Measurements from ENCODE around the gene RPTOR.

The RPTOR gene

DNA sequence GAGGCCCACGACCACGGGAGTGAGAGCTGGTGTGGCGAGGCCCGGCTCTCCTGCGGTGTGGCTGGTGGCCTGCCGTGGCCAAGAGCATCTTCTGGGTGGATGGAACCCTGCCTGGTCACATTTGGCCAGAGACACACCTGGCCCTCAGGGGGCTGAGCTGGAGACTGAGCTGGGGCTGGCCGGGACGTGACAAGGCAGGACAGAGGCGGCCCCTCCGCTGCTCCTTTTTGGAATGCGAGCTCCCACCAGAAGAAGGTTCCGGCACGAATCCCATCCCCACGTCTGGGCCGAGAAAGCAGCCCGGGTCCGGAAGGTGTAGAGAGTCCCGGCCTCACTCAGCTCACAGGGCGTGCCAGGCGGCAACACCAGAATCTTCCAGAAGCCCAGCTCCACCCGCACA is 421.0 kb downstream of the RPTOR start:
- Histone ChIP-seq H3K27ac (replicated peaks) (no peak overlapping the region), H3K4me3 (replicated peaks; ENCODE audit: insufficient read depth, low read length) (no peak overlapping the region), H3K27me3 (ENCODE audit: insufficient read depth, poor library complexity, severe bottlenecking) (no peaks in the 10 kb centered on the region)
- no peak for DNase-seq (ENCODE audit: low read depth in 1 of 2, low spot score in 1 of 2)
- TF ChIP-seq GABPA (IDR thresholded peaks at IDR 0.05; ENCODE audit: low read depth) (no peak), POLR2AphosphoS5 (IDR thresholded peaks at IDR 0.05; ENCODE audit: low read depth) (no peak), CTCF (IDR thresholded peaks at IDR 0.05; ENCODE audit: insufficient read depth, low read length) (no peak), SPI1 (IDR thresholded peaks at IDR 0.05; ENCODE audit: borderline replicate concordance, low read depth) (no peak)
- TF ChIP-seq, protein P1, sequence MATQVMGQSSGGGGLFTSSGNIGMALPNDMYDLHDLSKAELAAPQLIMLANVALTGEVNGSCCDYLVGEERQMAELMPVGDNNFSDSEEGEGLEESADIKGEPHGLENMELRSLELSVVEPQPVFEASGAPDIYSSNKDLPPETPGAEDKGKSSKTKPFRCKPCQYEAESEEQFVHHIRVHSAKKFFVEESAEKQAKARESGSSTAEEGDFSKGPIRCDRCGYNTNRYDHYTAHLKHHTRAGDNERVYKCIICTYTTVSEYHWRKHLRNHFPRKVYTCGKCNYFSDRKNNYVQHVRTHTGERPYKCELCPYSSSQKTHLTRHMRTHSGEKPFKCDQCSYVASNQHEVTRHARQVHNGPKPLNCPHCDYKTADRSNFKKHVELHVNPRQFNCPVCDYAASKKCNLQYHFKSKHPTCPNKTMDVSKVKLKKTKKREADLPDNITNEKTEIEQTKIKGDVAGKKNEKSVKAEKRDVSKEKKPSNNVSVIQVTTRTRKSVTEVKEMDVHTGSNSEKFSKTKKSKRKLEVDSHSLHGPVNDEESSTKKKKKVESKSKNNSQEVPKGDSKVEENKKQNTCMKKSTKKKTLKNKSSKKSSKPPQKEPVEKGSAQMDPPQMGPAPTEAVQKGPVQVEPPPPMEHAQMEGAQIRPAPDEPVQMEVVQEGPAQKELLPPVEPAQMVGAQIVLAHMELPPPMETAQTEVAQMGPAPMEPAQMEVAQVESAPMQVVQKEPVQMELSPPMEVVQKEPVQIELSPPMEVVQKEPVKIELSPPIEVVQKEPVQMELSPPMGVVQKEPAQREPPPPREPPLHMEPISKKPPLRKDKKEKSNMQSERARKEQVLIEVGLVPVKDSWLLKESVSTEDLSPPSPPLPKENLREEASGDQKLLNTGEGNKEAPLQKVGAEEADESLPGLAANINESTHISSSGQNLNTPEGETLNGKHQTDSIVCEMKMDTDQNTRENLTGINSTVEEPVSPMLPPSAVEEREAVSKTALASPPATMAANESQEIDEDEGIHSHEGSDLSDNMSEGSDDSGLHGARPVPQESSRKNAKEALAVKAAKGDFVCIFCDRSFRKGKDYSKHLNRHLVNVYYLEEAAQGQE (IDR thresholded peaks at IDR 0.05; ENCODE audit: insufficient replicate concordance, low read depth), result no peak

DNA sequence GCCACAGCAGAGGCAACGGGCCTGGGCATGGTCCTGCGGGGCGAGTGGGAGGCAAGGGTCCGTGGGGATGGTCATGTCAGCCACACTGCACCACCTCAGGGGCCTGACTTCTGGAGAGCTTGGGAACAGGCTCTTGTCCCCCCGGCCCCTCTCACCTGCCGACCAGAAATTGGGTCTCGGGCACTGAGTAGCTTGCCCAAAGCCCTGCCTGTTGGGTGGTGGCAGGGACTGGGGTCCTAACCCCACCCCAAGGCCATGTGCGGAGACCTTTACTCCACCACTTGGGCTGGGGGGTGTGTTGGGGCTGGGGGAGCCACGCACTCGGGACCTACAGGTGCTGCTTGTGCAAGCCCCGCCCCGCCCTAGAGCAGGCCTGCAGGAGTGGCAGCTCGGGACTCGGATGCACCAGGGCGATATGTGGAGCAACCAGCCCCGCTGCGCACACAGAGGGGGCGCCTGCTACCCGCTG is 422.8 kb downstream of the RPTOR start:
- no peak for TF ChIP-seq SPI1 (IDR thresholded peaks at IDR 0.05; ENCODE audit: borderline replicate concordance, low read depth)
- TF ChIP-seq GABPA (IDR thresholded peaks at IDR 0.05; ENCODE audit: low read depth), result no peak
- TF ChIP-seq, protein P1 (IDR thresholded peaks at IDR 0.05; ENCODE audit: insufficient replicate concordance, low read depth), result no peak
- no peak for TF ChIP-seq POLR2AphosphoS5 (IDR thresholded peaks at IDR 0.05; ENCODE audit: low read depth)
- no peak for TF ChIP-seq CTCF (IDR thresholded peaks at IDR 0.05; ENCODE audit: insufficient read depth, low read length)
- no peak overlapping the region for H3K4me3 ChIP-seq (replicated peaks; ENCODE audit: insufficient read depth, low read length)
- H3K27me3 ChIP-seq (ENCODE audit: insufficient read depth, poor library complexity, severe bottlenecking), result no peaks in the 10 kb centered on the region
- DNase-seq (ENCODE audit: low read depth in 1 of 2, low spot score in 1 of 2), result no peak
- no peak overlapping the region for H3K27ac ChIP-seq (replicated peaks)

GRCh38 chr17:80968602-80969029 is 424.0 kb downstream of the RPTOR start:
- DNase-seq (ENCODE audit: low read depth in 1 of 2, low spot score in 1 of 2), result no peak
- H3K27ac ChIP-seq (replicated peaks), result no peak overlapping the region
- H3K27me3 ChIP-seq (ENCODE audit: insufficient read depth, poor library complexity, severe bottlenecking), result no peaks in the 10 kb centered on the region
- H3K4me3 ChIP-seq (replicated peaks; ENCODE audit: insufficient read depth, low read length), result no peak overlapping the region
- no peak for TF ChIP-seq GABPA (IDR thresholded peaks at IDR 0.05; ENCODE audit: low read depth)
- TF ChIP-seq, protein P1 (IDR thresholded peaks at IDR 0.05; ENCODE audit: insufficient replicate concordance, low read depth), result no peak
- no peak for TF ChIP-seq CTCF (IDR thresholded peaks at IDR 0.05; ENCODE audit: insufficient read depth, low read length)
